ENCODE data around the gene NLGN1. TPM values are rescaled to one million over a fixed set of nuclear protein-coding genes. Genes with fewer than 3 reads are reported as not detected.

NLGN1 gene
- total and polyA plus RNA-seq, 11 donors = 1.8 to 27.6 (median 15.5) TPM

GRCh38 chr3:173976281-173976680, 578.7 kb downstream of the NLGN1 start:
- no peaks in the 10 kb centered on the region for H3K27me3 ChIP-seq
- no peaks in the 10 kb centered on the region for H3K9me3 ChIP-seq
- DNase-seq = no peak
- no peak overlapping the region for H3K4me3 ChIP-seq
- no peaks in the 10 kb centered on the region for H3K4me1 ChIP-seq
- H3K27ac ChIP-seq = no peak overlapping the region
- H3K36me3 ChIP-seq = no peaks in the 10 kb centered on the region
- ATAC-seq = no peak
- intact Hi-C loops (cut with DNase I) = no loop called here
- WGBS, 4 donors = 78 to 89% (median 83%) methylated on average over 1 of the region's 1 CpG
- TF ChIP-seq POLR2A (IDR thresholded peaks at IDR 0.05) = no peak
- no peak for TF ChIP-seq CTCF (IDR thresholded peaks at IDR 0.05)

- H3K9me3 ChIP-seq = no peaks in the 10 kb centered on the region
- no peaks in the 10 kb centered on the region for H3K27me3 ChIP-seq
- no peak for ATAC-seq
- 52 to 61% (median 56%) methylated on average over 2 of the region's 2 CpGs for WGBS, 4 donors
- intact Hi-C loops (cut with DNase I) = no loop called here
- TF ChIP-seq CTCF (IDR thresholded peaks at IDR 0.05) (no peak), POLR2A (IDR thresholded peaks at IDR 0.05) (no peak)
- H3K27ac ChIP-seq = no peak overlapping the region
- DNase-seq = no peak
- no peaks in the 10 kb centered on the region for H3K4me1 ChIP-seq
- no peaks in the 10 kb centered on the region for H3K36me3 ChIP-seq
- H3K4me3 ChIP-seq = no peak overlapping the region
These were observed 580.2 kb downstream of the NLGN1 start for GRCh38 chr3:173977747-173978146.

- no peaks in the 10 kb centered on the region for H3K9me3 ChIP-seq
- H3K4me3 ChIP-seq = no peak overlapping the region
- 59 to 72% (median 67%) methylated on average over 2 of the region's 2 CpGs for WGBS, 4 donors
- intact Hi-C loops (cut with DNase I) = no loop called here
- H3K36me3 ChIP-seq = no peaks in the 10 kb centered on the region
- no peak for ATAC-seq
- TF ChIP-seq POLR2A (IDR thresholded peaks at IDR 0.05) = no peak
- no peak for TF ChIP-seq CTCF (IDR thresholded peaks at IDR 0.05)
- H3K27ac ChIP-seq = no peak overlapping the region
- no peaks in the 10 kb centered on the region for H3K27me3 ChIP-seq
- no peaks in the 10 kb centered on the region for H3K4me1 ChIP-seq
- no peak for DNase-seq
These were observed 585.8 kb downstream of the NLGN1 start for GRCh38 chr3:173983343-173983742.

GRCh38 chr3:173986861-173987410, 589.4 kb downstream of the NLGN1 start:
- intact Hi-C loops (cut with DNase I) = no loop called here
- no peak for ATAC-seq
- TF ChIP-seq CTCF (IDR thresholded peaks at IDR 0.05) (no peak), POLR2A (IDR thresholded peaks at IDR 0.05) (no peak)

More at GRCh38 chr3:173986861-173987410, 589.4 kb downstream of the NLGN1 start:
- Histone ChIP-seq H3K4me1 (no peaks in the 10 kb centered on the region), H3K27me3 (no peaks in the 10 kb centered on the region), H3K4me3 (no peak overlapping the region), H3K9me3 (no peaks in the 10 kb centered on the region), H3K27ac (no peak overlapping the region), H3K36me3 (no peaks in the 10 kb centered on the region)
- no peak for DNase-seq

Measured in heart left ventricle (tissue), 16 donors.